Measurements from ENCODE around the gene MAST4.
A peak's percentile ranks its signal among the peaks of the same experiment; 100 is the strongest.

MAST4 gene

DNA sequence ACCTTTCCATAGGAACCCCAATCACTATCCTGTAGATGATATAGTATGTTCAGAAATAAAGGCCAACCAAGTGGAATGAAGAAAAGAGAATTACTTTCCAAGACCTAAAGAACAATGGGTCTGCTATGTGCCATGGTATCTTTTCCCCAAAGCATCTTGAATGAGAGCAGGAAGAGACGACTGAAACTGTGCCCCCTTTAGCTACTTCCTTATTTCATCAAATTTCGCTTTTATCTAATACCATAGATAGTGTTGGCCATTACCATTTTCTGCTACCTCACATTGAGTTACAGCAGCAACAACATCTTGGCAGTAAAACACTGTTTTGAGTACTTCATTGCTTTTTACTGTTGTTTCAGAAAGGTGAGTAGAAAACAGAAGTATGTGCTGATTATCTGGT lies 333.8 kb downstream of the MAST4 start:
- no peaks in the 10 kb centered on the region for H3K79me2 ChIP-seq (ENCODE audit: low read length)
- no peak overlapping the region for H3K27ac ChIP-seq (ENCODE audit: low read length)
- H4K20me1 ChIP-seq (ENCODE audit: insufficient read depth, low read length) = no peaks in the 10 kb centered on the region
- peaks cover 15% of the 10 kb centered on the region; the same call in 1 of the 2 replicates for H3K27me3 ChIP-seq (ENCODE audit: low read depth, low read length)
- no peak overlapping the region for H3K4me3 ChIP-seq (ENCODE audit: low read length)
- H3K9me3 ChIP-seq (ENCODE audit: insufficient read depth, low read length) = no peaks in the 10 kb centered on the region
- H2AFZ ChIP-seq (ENCODE audit: low read depth, low read length) = no peak overlapping the region
- no peak overlapping the region for H3K9ac ChIP-seq (ENCODE audit: low read length)
- no peaks in the 10 kb centered on the region for H3K36me3 ChIP-seq (replicated peaks; ENCODE audit: low read depth, low read length)
- H3K4me2 ChIP-seq (ENCODE audit: low read length) = peak overlapping the region; percentile 51
- peaks cover 28% of the 10 kb centered on the region for H3K4me1 ChIP-seq (ENCODE audit: low read length)
- TF ChIP-seq EZH2phosphoT487 (IDR thresholded peaks at IDR 0.05; ENCODE audit: low read depth) = no peak
- TF ChIP-seq, protein P1, sequence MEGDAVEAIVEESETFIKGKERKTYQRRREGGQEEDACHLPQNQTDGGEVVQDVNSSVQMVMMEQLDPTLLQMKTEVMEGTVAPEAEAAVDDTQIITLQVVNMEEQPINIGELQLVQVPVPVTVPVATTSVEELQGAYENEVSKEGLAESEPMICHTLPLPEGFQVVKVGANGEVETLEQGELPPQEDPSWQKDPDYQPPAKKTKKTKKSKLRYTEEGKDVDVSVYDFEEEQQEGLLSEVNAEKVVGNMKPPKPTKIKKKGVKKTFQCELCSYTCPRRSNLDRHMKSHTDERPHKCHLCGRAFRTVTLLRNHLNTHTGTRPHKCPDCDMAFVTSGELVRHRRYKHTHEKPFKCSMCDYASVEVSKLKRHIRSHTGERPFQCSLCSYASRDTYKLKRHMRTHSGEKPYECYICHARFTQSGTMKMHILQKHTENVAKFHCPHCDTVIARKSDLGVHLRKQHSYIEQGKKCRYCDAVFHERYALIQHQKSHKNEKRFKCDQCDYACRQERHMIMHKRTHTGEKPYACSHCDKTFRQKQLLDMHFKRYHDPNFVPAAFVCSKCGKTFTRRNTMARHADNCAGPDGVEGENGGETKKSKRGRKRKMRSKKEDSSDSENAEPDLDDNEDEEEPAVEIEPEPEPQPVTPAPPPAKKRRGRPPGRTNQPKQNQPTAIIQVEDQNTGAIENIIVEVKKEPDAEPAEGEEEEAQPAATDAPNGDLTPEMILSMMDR (IDR thresholded peaks at IDR 0.05; ENCODE audit: low read depth, low read length) = no peak

DNA sequence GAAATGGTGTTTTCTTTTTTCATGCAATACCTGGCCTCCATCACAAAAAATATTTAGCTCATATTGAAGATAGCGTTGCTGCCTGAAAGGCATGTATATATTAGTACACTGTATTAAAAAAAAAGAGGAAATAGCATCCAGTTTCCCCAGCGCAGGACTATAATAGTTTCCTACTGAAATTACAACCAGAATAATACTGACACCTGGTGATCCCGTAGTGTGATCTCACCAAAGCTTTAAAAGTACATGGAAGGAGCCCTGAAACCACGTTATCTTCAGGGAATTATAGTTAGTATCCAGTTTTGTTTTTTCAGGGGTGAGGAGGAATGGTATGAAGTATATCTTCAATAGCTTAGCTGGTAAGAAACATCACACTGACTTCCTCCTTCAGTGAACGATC lies 335.5 kb downstream of the MAST4 start:
- Histone ChIP-seq H2AFZ (ENCODE audit: low read depth, low read length) (no peak overlapping the region), H3K79me2 (ENCODE audit: low read length) (no peaks in the 10 kb centered on the region), H3K4me2 (ENCODE audit: low read length) (no peak overlapping the region), H3K36me3 (replicated peaks; ENCODE audit: low read depth, low read length) (no peaks in the 10 kb centered on the region), H4K20me1 (ENCODE audit: insufficient read depth, low read length) (no peaks in the 10 kb centered on the region), H3K4me3 (ENCODE audit: low read length) (no peak overlapping the region), H3K4me1 (ENCODE audit: low read length) (peaks cover 28% of the 10 kb centered on the region), H3K9ac (ENCODE audit: low read length) (no peak overlapping the region), H3K27ac (ENCODE audit: low read length) (no peak overlapping the region), H3K9me3 (ENCODE audit: insufficient read depth, low read length) (no peaks in the 10 kb centered on the region), H3K27me3 (ENCODE audit: low read depth, low read length) (peaks cover 15% of the 10 kb centered on the region; the same call in 1 of the 2 replicates)
- TF ChIP-seq, protein P1 (IDR thresholded peaks at IDR 0.05; ENCODE audit: low read depth, low read length) = no peak; the same call in 1 of the 2 replicates
- no peak for TF ChIP-seq EZH2phosphoT487 (IDR thresholded peaks at IDR 0.05; ENCODE audit: low read depth)

DNA sequence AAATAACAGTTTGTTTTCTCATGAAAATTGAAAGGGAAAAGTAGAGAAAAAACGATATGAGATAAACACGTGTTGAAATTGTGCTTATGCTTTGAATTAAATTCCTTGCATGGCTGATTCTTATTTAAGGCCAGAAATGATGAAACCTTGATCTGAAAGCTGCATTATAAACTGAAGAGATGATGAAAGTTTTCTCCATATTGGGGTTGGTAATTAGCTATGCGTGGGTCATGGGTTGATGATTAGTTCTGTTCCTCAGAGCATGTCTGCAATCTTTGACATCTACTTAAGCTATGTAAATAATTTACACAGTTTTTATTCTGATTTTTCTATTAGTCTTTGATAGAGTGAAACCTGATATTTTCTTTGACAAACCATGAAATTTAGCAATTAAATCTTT lies 336.3 kb downstream of the MAST4 start:
- Histone ChIP-seq H3K79me2 (ENCODE audit: low read length) (no peaks in the 10 kb centered on the region), H3K27me3 (ENCODE audit: low read depth, low read length) (peaks cover 15% of the 10 kb centered on the region; the same call in 1 of the 2 replicates), H2AFZ (ENCODE audit: low read depth, low read length) (no peak overlapping the region), H4K20me1 (ENCODE audit: insufficient read depth, low read length) (no peaks in the 10 kb centered on the region), H3K9me3 (ENCODE audit: insufficient read depth, low read length) (no peaks in the 10 kb centered on the region), H3K4me2 (ENCODE audit: low read length) (no peak overlapping the region), H3K4me3 (ENCODE audit: low read length) (no peak overlapping the region), H3K36me3 (replicated peaks; ENCODE audit: low read depth, low read length) (no peaks in the 10 kb centered on the region), H3K4me1 (ENCODE audit: low read length) (peaks cover 28% of the 10 kb centered on the region), H3K9ac (ENCODE audit: low read length) (no peak overlapping the region), H3K27ac (ENCODE audit: low read length) (no peak overlapping the region)
- TF ChIP-seq, protein P1 (IDR thresholded peaks at IDR 0.05; ENCODE audit: low read depth, low read length) = no peak
- TF ChIP-seq EZH2phosphoT487 (IDR thresholded peaks at IDR 0.05; ENCODE audit: low read depth) = no peak

DNA sequence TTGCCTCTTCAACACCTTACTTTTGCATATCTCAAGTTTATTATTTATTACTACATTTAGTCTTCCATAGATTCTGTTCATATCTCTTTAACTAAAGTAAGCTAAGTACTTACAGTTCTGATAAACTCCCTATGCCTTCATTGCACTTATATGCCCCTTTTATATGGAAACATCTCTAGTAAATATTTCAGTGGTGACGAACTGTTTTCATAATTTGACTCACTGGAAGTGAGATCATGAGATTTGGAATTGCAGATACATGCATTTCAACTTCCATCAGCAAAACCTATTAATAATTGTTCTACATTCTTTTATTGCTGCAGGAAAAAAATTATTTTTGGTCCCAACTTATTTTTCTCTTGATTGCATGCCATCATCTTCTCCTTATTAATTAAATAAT lies 336.9 kb downstream of the MAST4 start:
- no peak for TF ChIP-seq EZH2phosphoT487 (IDR thresholded peaks at IDR 0.05; ENCODE audit: low read depth)
- TF ChIP-seq, protein P1 (IDR thresholded peaks at IDR 0.05; ENCODE audit: low read depth, low read length) = no peak
- no peak overlapping the region for H3K27ac ChIP-seq (ENCODE audit: low read length)

More for the DNA sequence above, 336.9 kb downstream of the MAST4 start:
- Histone ChIP-seq H3K4me3 (ENCODE audit: low read length) (no peak overlapping the region), H3K36me3 (replicated peaks; ENCODE audit: low read depth, low read length) (no peaks in the 10 kb centered on the region), H3K4me2 (ENCODE audit: low read length) (no peak overlapping the region), H3K27me3 (ENCODE audit: low read depth, low read length) (peaks cover 15% of the 10 kb centered on the region; the same call in 1 of the 2 replicates), H3K9me3 (ENCODE audit: insufficient read depth, low read length) (no peaks in the 10 kb centered on the region), H4K20me1 (ENCODE audit: insufficient read depth, low read length) (no peaks in the 10 kb centered on the region), H3K4me1 (ENCODE audit: low read length) (peaks cover 28% of the 10 kb centered on the region), H2AFZ (ENCODE audit: low read depth, low read length) (no peak overlapping the region), H3K9ac (ENCODE audit: low read length) (no peak overlapping the region), H3K79me2 (ENCODE audit: low read length) (no peaks in the 10 kb centered on the region)

All from OCI-LY3 (cell line).